GM12878 (cell line): ENCODE results near the gene EEFSEC.

Source experiments
- BCL11A ChIP-seq: IDR thresholded peaks from 2 replicates; pipeline ENCODE4 v1.6.1; 2011; ENCODE audit warnings: low read depth, low read length
- CEBPB ChIP-seq, 2 experiments: fragments of 150-350 bp in 1 of 2; IDR thresholded peaks; 2 replicates each; pipeline ENCODE4 v1.6.1; 2012 to 2014; ENCODE audit warnings: low read depth in 2 of 2, low read length in 2 of 2, borderline replicate concordance in 1 of 2, inconsistent platforms in 1 of 2
- CREM ChIP-seq: IDR thresholded peaks from 2 replicates; pipeline ENCODE4 v1.6.1; 2014; ENCODE audit warnings: antibody characterized with exemption, low read depth
- CTCF ChIP-seq, 3 experiments: IDR thresholded peaks in 2 of 3; conservative IDR thresholded peaks in 1 of 3; 2 replicates each; pipeline ENCODE4 v1.5.1; 2011; ENCODE audit warnings: low read depth in 3 of 3, low read length in 3 of 3, mild to moderate bottlenecking in 3 of 3, control low read depth in 2 of 3, moderate library complexity in 2 of 3, inconsistent platforms in 1 of 3, mixed read lengths in 1 of 3; ENCODE audit not compliant: control insufficient read depth in 2 of 3, insufficient read depth in 1 of 3; ENCODE audit errors: extremely low read depth in 1 of 3
- EZH2 ChIP-seq: IDR thresholded peaks from 2 replicates; pipeline ENCODE4 v1.6.1; 2012; ENCODE audit warnings: low read depth, mild to moderate bottlenecking, control low read depth, inconsistent platforms, low read length, borderline replicate concordance; ENCODE audit not compliant: control insufficient read depth
- GATAD2B ChIP-seq: fragments of 450-650 bp; conservative IDR thresholded peaks from 2 replicates; pipeline ENCODE4 v1.6.1; 2017; ENCODE audit warnings: low read depth, mild to moderate bottlenecking, moderate library complexity
- NBN ChIP-seq: fragments of 450-650 bp; IDR thresholded peaks from 2 replicates; pipeline ENCODE4 v1.6.1; 2016
- NR2F1 ChIP-seq: fragments of 450-650 bp; conservative IDR thresholded peaks from 2 replicates; pipeline ENCODE4 v1.6.1; 2017; ENCODE audit warnings: mild to moderate bottlenecking
- POLR2A ChIP-seq: IDR thresholded peaks from 2 replicates; pipeline ENCODE4 v1.6.1; 2011; ENCODE audit warnings: low read depth, mild to moderate bottlenecking, low read length
- SIN3A ChIP-seq: IDR thresholded peaks from 2 replicates; pipeline ENCODE4 v1.6.1; 2012; ENCODE audit warnings: low read depth, low read length, improper control_type of control experiment
- ZNF274 ChIP-seq: IDR thresholded peaks from one replicate; pipeline ENCODE4 v1.8.0; 2011; ENCODE audit not compliant: insufficient read length, insufficient read depth

GRCh38 chr3:128359846-128360642 is 206.8 kb downstream of the EEFSEC start:
- TF ChIP-seq NBN (no peak), EZH2 (no peak), CEBPB (IDR thresholded peaks at IDR 0.05; ENCODE audit: borderline replicate concordance in 1 of 2, low read depth in 2 of 2, low read length in 2 of 2) (no peak), POLR2A (no peak), SIN3A (no peak), ZNF274 (no peak), CTCF (IDR thresholded peaks at IDR 0.05 in 2 of 3, conservative IDR thresholded peaks at IDR 0.05 in 1 of 3; ENCODE audit: control insufficient read depth in 2 of 3, extremely low read depth in 1 of 3, insufficient read depth in 1 of 3, low read depth in 3 of 3, low read length in 3 of 3) (no peak), NR2F1 (no peak), CREM (no peak), GATAD2B (no peak), BCL11A (no peak)
